ENCODE measurements around the gene SNX5. TPM values are rescaled to one million over a fixed set of nuclear protein-coding genes. Genes with fewer than 3 reads are reported as not detected.

The SNX5 gene
- polyA plus RNA-seq, 1 donor from 2014 or later = 59.8 TPM

GRCh38 chr20:17917832-17918618 is 50.6 kb downstream of the SNX5 start:
- Histone ChIP-seq H3K27me3 (ENCODE audit: insufficient read depth, low read depth, low read length) (no peaks in the 10 kb centered on the region), H3F3A (ENCODE audit: insufficient read depth, low read length, poor library complexity, severe bottlenecking) (no peaks in the 10 kb centered on the region), H3K4me2 (ENCODE audit: low read length) (no peak overlapping the region), H3K36me3 (ENCODE audit: insufficient read depth, low read length) (no peaks in the 10 kb centered on the region), H3K27ac (ENCODE audit: low read length) (no peak overlapping the region), H3K9me3 (ENCODE audit: low read length) (no peaks in the 10 kb centered on the region), H4K20me1 (ENCODE audit: insufficient read depth) (no peaks in the 10 kb centered on the region), H3K79me2 (replicated peaks; ENCODE audit: insufficient read depth, low read length) (no peaks in the 10 kb centered on the region), H3K4me3 (ENCODE audit: low read length) (no peak overlapping the region), H2AFZ (ENCODE audit: low read depth, low read length) (no peak overlapping the region), H3K9me2 (ENCODE audit: insufficient read depth, low read length) (no peaks in the 10 kb centered on the region), H3K9ac (ENCODE audit: low read length) (no peak overlapping the region)
- TF ChIP-seq RAD21 (conservative IDR thresholded peaks at IDR 0.05) = no peak
- no peak for TF ChIP-seq POLR2AphosphoS5 (IDR thresholded peaks at IDR 0.05)
- TF ChIP-seq SMC3 (conservative IDR thresholded peaks at IDR 0.05; ENCODE audit: poor library complexity) = no peak
- TF ChIP-seq EZH2 (IDR thresholded peaks at IDR 0.05; ENCODE audit: borderline replicate concordance, insufficient read depth, low read length, poor library complexity, severe bottlenecking) = no peak
- no peak for TF ChIP-seq TAF1 (IDR thresholded peaks at IDR 0.05; ENCODE audit: low read depth)
- no peak for TF ChIP-seq EP300 (conservative IDR thresholded peaks at IDR 0.05; ENCODE audit: poor library complexity, severe bottlenecking)
- TF ChIP-seq REST (IDR thresholded peaks at IDR 0.05; ENCODE audit: borderline replicate concordance) = no peak
- no peak for TF ChIP-seq MXI1 (conservative IDR thresholded peaks at IDR 0.05; ENCODE audit: poor library complexity, severe bottlenecking)
- no peak for TF ChIP-seq CTCF (IDR thresholded peaks at IDR 0.05; ENCODE audit: poor library complexity, severe bottlenecking)

DNA sequence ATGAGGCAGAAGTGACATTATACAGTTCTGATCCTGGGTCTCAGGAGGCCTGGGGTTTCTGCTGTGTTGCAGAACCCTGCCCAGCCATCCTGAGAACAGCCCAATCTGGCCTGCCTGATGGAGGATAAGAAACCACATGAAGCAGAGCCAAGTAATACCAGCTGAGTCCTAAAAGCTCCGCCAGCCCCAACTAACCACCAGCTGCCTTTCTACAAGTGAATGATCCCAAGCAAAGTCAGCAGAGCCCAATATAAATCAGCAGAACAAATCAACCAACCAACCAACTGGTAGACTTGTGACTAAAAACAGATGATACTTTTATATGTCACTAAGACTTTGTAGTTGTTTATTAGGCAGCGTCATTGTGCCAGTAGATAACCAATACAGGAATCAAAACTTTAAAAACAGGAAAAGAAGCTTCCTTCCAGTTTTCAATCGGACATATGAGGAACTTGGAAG is 52.1 kb downstream of the SNX5 start:
- no peak overlapping the region for H3K4me2 ChIP-seq (ENCODE audit: low read length)
- no peaks in the 10 kb centered on the region for H3K9me2 ChIP-seq (ENCODE audit: insufficient read depth, low read length)

More for the DNA sequence above, 52.1 kb downstream of the SNX5 start:
- H3F3A ChIP-seq (ENCODE audit: insufficient read depth, low read length, poor library complexity, severe bottlenecking) = no peaks in the 10 kb centered on the region
- no peaks in the 10 kb centered on the region for H3K9me3 ChIP-seq (ENCODE audit: low read length)
- H2AFZ ChIP-seq (ENCODE audit: low read depth, low read length) = no peak overlapping the region
- no peak overlapping the region for H3K27ac ChIP-seq (ENCODE audit: low read length)
- H4K20me1 ChIP-seq (ENCODE audit: insufficient read depth) = no peaks in the 10 kb centered on the region
- no peaks in the 10 kb centered on the region for H3K79me2 ChIP-seq (replicated peaks; ENCODE audit: insufficient read depth, low read length)
- no peaks in the 10 kb centered on the region for H3K36me3 ChIP-seq (ENCODE audit: insufficient read depth, low read length)
- H3K9ac ChIP-seq (ENCODE audit: low read length) = no peak overlapping the region
- H3K27me3 ChIP-seq (ENCODE audit: insufficient read depth, low read depth, low read length) = no peaks in the 10 kb centered on the region
- TF ChIP-seq REST (IDR thresholded peaks at IDR 0.05; ENCODE audit: borderline replicate concordance) (no peak), TAF1 (IDR thresholded peaks at IDR 0.05; ENCODE audit: low read depth) (no peak), RAD21 (conservative IDR thresholded peaks at IDR 0.05) (no peak), MXI1 (conservative IDR thresholded peaks at IDR 0.05; ENCODE audit: poor library complexity, severe bottlenecking) (no peak), EP300 (conservative IDR thresholded peaks at IDR 0.05; ENCODE audit: poor library complexity, severe bottlenecking) (no peak), CTCF (IDR thresholded peaks at IDR 0.05; ENCODE audit: poor library complexity, severe bottlenecking) (no peak), EZH2 (IDR thresholded peaks at IDR 0.05; ENCODE audit: borderline replicate concordance, insufficient read depth, low read length, poor library complexity, severe bottlenecking) (no peak), SMC3 (conservative IDR thresholded peaks at IDR 0.05; ENCODE audit: poor library complexity) (no peak), POLR2AphosphoS5 (IDR thresholded peaks at IDR 0.05) (no peak)
- H3K4me3 ChIP-seq (ENCODE audit: low read length) = no peak overlapping the region

Measured in neural cell (in vitro differentiated cells).